Measurements from ENCODE around the gene KIF21A. TPM values are rescaled to one million over a fixed set of nuclear protein-coding genes. Genes with fewer than 3 reads are reported as not detected.
A peak's percentile ranks its signal among the peaks of the same experiment; 100 is the strongest.

KIF21A gene, protein sequence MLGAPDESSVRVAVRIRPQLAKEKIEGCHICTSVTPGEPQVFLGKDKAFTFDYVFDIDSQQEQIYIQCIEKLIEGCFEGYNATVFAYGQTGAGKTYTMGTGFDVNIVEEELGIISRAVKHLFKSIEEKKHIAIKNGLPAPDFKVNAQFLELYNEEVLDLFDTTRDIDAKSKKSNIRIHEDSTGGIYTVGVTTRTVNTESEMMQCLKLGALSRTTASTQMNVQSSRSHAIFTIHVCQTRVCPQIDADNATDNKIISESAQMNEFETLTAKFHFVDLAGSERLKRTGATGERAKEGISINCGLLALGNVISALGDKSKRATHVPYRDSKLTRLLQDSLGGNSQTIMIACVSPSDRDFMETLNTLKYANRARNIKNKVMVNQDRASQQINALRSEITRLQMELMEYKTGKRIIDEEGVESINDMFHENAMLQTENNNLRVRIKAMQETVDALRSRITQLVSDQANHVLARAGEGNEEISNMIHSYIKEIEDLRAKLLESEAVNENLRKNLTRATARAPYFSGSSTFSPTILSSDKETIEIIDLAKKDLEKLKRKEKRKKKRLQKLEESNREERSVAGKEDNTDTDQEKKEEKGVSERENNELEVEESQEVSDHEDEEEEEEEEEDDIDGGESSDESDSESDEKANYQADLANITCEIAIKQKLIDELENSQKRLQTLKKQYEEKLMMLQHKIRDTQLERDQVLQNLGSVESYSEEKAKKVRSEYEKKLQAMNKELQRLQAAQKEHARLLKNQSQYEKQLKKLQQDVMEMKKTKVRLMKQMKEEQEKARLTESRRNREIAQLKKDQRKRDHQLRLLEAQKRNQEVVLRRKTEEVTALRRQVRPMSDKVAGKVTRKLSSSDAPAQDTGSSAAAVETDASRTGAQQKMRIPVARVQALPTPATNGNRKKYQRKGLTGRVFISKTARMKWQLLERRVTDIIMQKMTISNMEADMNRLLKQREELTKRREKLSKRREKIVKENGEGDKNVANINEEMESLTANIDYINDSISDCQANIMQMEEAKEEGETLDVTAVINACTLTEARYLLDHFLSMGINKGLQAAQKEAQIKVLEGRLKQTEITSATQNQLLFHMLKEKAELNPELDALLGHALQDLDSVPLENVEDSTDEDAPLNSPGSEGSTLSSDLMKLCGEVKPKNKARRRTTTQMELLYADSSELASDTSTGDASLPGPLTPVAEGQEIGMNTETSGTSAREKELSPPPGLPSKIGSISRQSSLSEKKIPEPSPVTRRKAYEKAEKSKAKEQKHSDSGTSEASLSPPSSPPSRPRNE (N-terminal part only)
- 4.3 and 4.7 TPM in 2 replicates for total RNA-seq

DNA sequence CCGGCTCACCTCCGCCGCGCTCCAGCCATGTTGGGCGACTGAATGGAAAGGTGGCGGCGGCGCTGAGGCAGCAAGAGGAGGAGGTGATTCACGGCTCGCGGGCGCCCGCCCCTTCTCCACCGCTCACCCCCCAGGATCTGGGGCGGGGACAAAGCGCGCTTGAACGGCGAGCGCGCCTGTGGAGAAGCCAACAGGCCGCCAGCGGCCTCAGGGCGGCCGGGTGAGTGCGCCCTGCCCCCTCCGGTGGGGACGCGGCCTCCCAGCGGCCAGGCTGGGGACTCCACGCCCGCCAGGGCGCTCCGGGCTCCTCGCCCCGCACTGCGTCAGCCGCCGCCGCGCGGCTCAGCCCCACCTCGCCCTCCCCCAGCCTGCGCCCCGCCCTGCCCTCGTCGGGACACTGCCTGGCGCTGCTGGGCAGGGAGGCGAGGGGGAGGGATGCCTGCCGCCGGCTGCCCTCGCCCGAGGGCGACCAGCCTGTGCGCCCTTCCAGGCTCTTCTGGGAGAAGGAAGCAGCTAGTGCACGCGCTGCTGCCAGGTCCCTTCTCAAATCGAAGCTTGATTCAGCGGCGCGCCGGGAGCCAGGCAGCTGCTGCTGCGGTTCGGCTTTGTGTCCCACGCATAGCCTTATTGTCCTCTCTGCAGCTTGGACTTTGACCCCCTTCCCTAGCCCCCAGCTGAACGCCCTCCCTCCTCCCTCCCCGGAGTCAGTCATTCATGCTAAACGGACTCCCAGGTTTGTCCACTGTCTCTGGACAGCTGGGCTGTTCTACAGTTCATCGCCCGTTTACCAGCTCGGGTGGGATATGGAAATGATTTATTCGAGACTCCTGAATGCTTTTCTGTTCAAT lies at the start of gene KIF21A:
Gene KIF21A, minus strand, starts transcription at position 40 of the 848 bp plus-strand sequence. CDS start 150 bp downstream, outside the sequence.
- Histone ChIP-seq H3K79me2 (ENCODE audit: insufficient read depth, low read length) (peaks cover 3% of the 10 kb centered on the region), H3K4me3 (ENCODE audit: insufficient read depth, low read length) (peak within 1 kb of the TSS; percentile 83), H3K4me1 (ENCODE audit: insufficient read depth, low read length) (peaks cover 14% of the 10 kb centered on the region), H3K27ac (ENCODE audit: low read depth, low read length) (peak within 1 kb of the TSS; percentile 53), H4K20me1 (ENCODE audit: insufficient read depth, low read length) (no peaks in the 10 kb centered on the region), H2AFZ (ENCODE audit: low read length) (peak within 1 kb of the TSS; percentile 97), H3K36me3 (ENCODE audit: insufficient read depth, low read length) (no peaks in the 10 kb centered on the region), H3K9me3 (ENCODE audit: low read depth, low read length) (no peaks in the 10 kb centered on the region), H3K27me3 (ENCODE audit: insufficient read depth, low read length) (no peaks in the 10 kb centered on the region), H3K4me2 (ENCODE audit: insufficient read depth, low read length) (peak within 1 kb of the TSS; percentile 98)
- TF ChIP-seq CTCF (IDR thresholded peaks at IDR 0.05; ENCODE audit: extremely low read depth, low read depth, low read length) = peak; percentile 27
- peak; percentile 98 for DNase-seq (ENCODE audit: insufficient read length, low spot score, missing footprints)

DNA sequence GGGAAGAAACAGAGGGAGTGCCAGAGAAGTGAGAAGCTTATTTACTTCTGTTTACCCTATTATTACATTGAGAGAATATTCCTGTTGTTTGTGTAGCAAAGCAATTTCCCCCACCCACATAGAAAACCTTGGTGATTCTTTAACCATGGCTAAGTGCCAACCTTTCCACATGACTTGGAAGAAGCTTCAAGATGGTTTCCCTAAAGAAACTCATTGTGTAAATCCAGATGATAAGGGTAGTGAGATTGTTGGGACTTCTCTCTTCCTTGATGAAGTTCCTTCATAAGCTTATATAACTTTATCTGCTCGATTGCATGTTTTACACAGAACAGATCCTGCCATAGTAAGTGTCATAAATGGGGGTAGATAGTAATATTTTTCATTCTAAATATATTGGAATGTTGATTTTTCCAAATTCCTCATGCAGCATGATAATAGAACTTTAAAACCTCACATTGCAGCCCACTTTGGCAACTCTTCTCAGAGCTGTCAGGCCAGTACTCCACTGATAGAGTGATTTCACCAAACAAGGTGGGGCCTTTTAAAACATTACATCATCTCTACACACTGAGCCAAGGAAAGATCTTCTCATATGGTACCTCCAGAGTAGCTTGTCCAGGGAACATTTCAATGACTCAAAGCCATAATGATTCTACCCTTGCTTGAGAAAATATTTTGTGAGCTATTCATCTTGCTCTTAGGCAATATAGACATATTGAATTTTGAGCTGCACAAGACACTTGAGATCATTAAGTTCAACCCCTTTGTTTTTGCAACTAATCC lies 47.8 kb upstream of the KIF21A start:
- H3K9me3 ChIP-seq (ENCODE audit: low read depth, low read length) = no peaks in the 10 kb centered on the region
- H2AFZ ChIP-seq (ENCODE audit: low read length) = no peak overlapping the region
- H3K4me3 ChIP-seq (ENCODE audit: insufficient read depth, low read length) = no peak overlapping the region
- H3K27ac ChIP-seq (ENCODE audit: low read depth, low read length) = no peak overlapping the region
- H3K4me1 ChIP-seq (ENCODE audit: insufficient read depth, low read length) = peaks cover 6% of the 10 kb centered on the region
- no peak for TF ChIP-seq CTCF (IDR thresholded peaks at IDR 0.05; ENCODE audit: extremely low read depth, low read depth, low read length)
- no peaks in the 10 kb centered on the region for H3K27me3 ChIP-seq (ENCODE audit: insufficient read depth, low read length)
- H3K4me2 ChIP-seq (ENCODE audit: insufficient read depth, low read length) = no peak overlapping the region
- DNase-seq (ENCODE audit: insufficient read length, low spot score, missing footprints) = peak; percentile 39
- H3K79me2 ChIP-seq (ENCODE audit: insufficient read depth, low read length) = no peaks in the 10 kb centered on the region
- H4K20me1 ChIP-seq (ENCODE audit: insufficient read depth, low read length) = no peaks in the 10 kb centered on the region
- H3K36me3 ChIP-seq (ENCODE audit: insufficient read depth, low read length) = no peaks in the 10 kb centered on the region

- Histone ChIP-seq H3K27ac (ENCODE audit: low read depth, low read length) (no peak overlapping the region), H2AFZ (ENCODE audit: low read length) (no peak overlapping the region), H3K36me3 (ENCODE audit: insufficient read depth, low read length) (no peaks in the 10 kb centered on the region), H4K20me1 (ENCODE audit: insufficient read depth, low read length) (no peaks in the 10 kb centered on the region), H3K9me3 (ENCODE audit: low read depth, low read length) (no peaks in the 10 kb centered on the region), H3K4me3 (ENCODE audit: insufficient read depth, low read length) (no peak overlapping the region), H3K27me3 (ENCODE audit: insufficient read depth, low read length) (no peaks in the 10 kb centered on the region), H3K79me2 (ENCODE audit: insufficient read depth, low read length) (no peaks in the 10 kb centered on the region), H3K4me2 (ENCODE audit: insufficient read depth, low read length) (no peak overlapping the region), H3K4me1 (ENCODE audit: insufficient read depth, low read length) (no peaks in the 10 kb centered on the region)
- no peak for TF ChIP-seq CTCF (IDR thresholded peaks at IDR 0.05; ENCODE audit: extremely low read depth, low read depth, low read length)
- no peak for DNase-seq (ENCODE audit: insufficient read length, low spot score, missing footprints)
Measured at GRCh38 chr12:39483597-39483996, 40.7 kb upstream of the KIF21A start.

Measured in osteoblast (primary cell).